Fibroblast of mammary gland (primary cell): ENCODE data around the gene GAR1.

Source experiments
- DNase-seq: peaks from one replicate; pipeline ENCODE4 v3.0.0-alpha.2; 2010; ENCODE audit warnings: low read depth
- H3K4me3 ChIP-seq: 2 replicates; pipeline ENCODE4 v1.5.1; 2011; ENCODE audit warnings: low read depth, mild to moderate bottlenecking, low read length, moderate library complexity; ENCODE audit not compliant: control insufficient read depth
- CTCF ChIP-seq: conservative IDR thresholded peaks from 2 replicates; pipeline ENCODE4 v1.5.1; 2011; ENCODE audit warnings: low read depth, low read length, inconsistent platforms; ENCODE audit not compliant: control insufficient read depth, insufficient read depth

The GAR1 gene

GRCh38 chr4:109801895-109802319, 13.7 kb upstream of the GAR1 start, which contains the start of gene CFI:
Gene CFI, minus strand, starts transcription at chr4:109801999. Its CDS starts 28 bp downstream, at chr4:109801971.
- peak; percentile 72 for DNase-seq
- TF ChIP-seq CTCF, result no peak
- no peak within 1 kb of the TSS for H3K4me3 ChIP-seq

- TF ChIP-seq CTCF, result peak; percentile 33
- no peak overlapping the region for H3K4me3 ChIP-seq
These were observed 11.5 kb upstream of the GAR1 start for GRCh38 chr4:109803924-109804571.

GRCh38 chr4:109809655-109810054, 5.9 kb upstream of the GAR1 start:
- DNase-seq, result no peak
- no peak overlapping the region for H3K4me3 ChIP-seq
- TF ChIP-seq CTCF, result no peak

More at GRCh38 chr4:109803924-109804571, 11.5 kb upstream of the GAR1 start:
- peak; percentile 55 for DNase-seq

GRCh38 chr4:109810552-109811387, 4.8 kb upstream of the GAR1 start:
- no peak for DNase-seq
- no peak overlapping the region for H3K4me3 ChIP-seq
- TF ChIP-seq CTCF, result no peak

GRCh38 chr4:109811707-109812106, 3.9 kb upstream of the GAR1 start:
- H3K4me3 ChIP-seq, result no peak overlapping the region
- no peak for DNase-seq
- TF ChIP-seq CTCF, result no peak

- no peak for DNase-seq
- no peak for TF ChIP-seq CTCF
- peak overlapping the region; percentile 99 for H3K4me3 ChIP-seq
These were observed 500 bp downstream of the GAR1 start for GRCh38 chr4:109816082-109816442.
